K562 (cell line): ENCODE data around the gene SOX18. TPM values are rescaled to one million over a fixed set of nuclear protein-coding genes. Genes with fewer than 3 reads are reported as not detected.

Experiments used
- ARID3B ChIP-seq: fragments of 250-450 bp; sonication (Bioruptor Pico); IDR thresholded peaks from 2 replicates; pipeline ENCODE4 v1.4.0; 2020; ENCODE audit warnings: borderline replicate concordance
- ARID4B ChIP-seq: sonication (generic); formaldehyde crosslinking; IDR thresholded peaks from 2 replicates; pipeline ENCODE4 v1.8.0; 2022; ENCODE audit warnings: mild to moderate bottlenecking, missing genetic modification reagents
- BRCA1 ChIP-seq, 2 experiments: fragments of 450-650 bp in 1 of 2; sonication (generic) in 1 of 2; formaldehyde crosslinking in 1 of 2; IDR thresholded peaks; 2 replicates each; pipeline versions ENCODE4 v1.5.0 to v1.6.1; 2017 to 2020; ENCODE audit warnings: mild to moderate bottlenecking in 1 of 2, missing genetic modification reagents in 1 of 2
- CBFA2T2 ChIP-seq: fragments of 450-650 bp; conservative IDR thresholded peaks from 2 replicates; pipeline ENCODE4 v1.6.1; 2017; ENCODE audit warnings: mild to moderate bottlenecking
- CHCHD3 ChIP-seq: fragments of 250-450 bp; sonication (Bioruptor Pico); IDR thresholded peaks from 2 replicates; pipeline ENCODE4 v2.1.2; 2022; ENCODE audit warnings: mild to moderate bottlenecking
- FOXK1 ChIP-seq: sonication (generic); formaldehyde crosslinking; IDR thresholded peaks from 2 replicates; pipeline ENCODE4 v1.8.0; 2022; ENCODE audit warnings: missing genetic modification reagents, mild to moderate bottlenecking, borderline replicate concordance
- GABPB1 ChIP-seq: sonication (generic); formaldehyde crosslinking; IDR thresholded peaks from 2 replicates; pipeline ENCODE4 v1.8.0; 2022; ENCODE audit warnings: mild to moderate bottlenecking, missing genetic modification reagents
- KLF1 ChIP-seq: fragments of 450-650 bp; IDR thresholded peaks from 2 replicates; pipeline ENCODE4 v1.6.1; 2016; ENCODE audit warnings: missing genetic modification characterization, missing compliant biosample characterization
- NKRF ChIP-seq: fragments of 450-650 bp; IDR thresholded peaks from 2 replicates; pipeline ENCODE4 v1.6.1; 2016; ENCODE audit warnings: borderline replicate concordance
- PCBP2 ChIP-seq: fragments of 200-400 bp; formaldehyde crosslinking; IDR thresholded peaks from 2 replicates; pipeline ENCODE4 v1.6.1; 2018; ENCODE audit warnings: low read length, low read depth, mild to moderate bottlenecking, moderate library complexity; ENCODE audit not compliant: poor library complexity, severe bottlenecking
- PRDM10 ChIP-seq: fragments of 450-650 bp; IDR thresholded peaks from 2 replicates; pipeline ENCODE4 v1.6.1; 2018; ENCODE audit not compliant: partially characterized antibody
- PRMT5 ChIP-seq: sonication (generic); formaldehyde crosslinking; IDR thresholded peaks from 2 replicates; pipeline ENCODE4 v1.5.0; 2020; ENCODE audit warnings: missing genetic modification reagents
- RAD51 ChIP-seq: fragments of 450-650 bp; IDR thresholded peaks from 2 replicates; pipeline ENCODE4 v1.7.1; 2016; ENCODE audit warnings: low read depth, mild to moderate bottlenecking, borderline replicate concordance
- ZFP1 ChIP-seq: fragments of 450-650 bp; formaldehyde crosslinking; IDR thresholded peaks from 2 replicates; pipeline ENCODE4 v1.4.0; 2020; ENCODE audit warnings: mild to moderate bottlenecking, mixed read lengths
- ZNF79 ChIP-seq: fragments of 250-450 bp; sonication (Bioruptor Pico); IDR thresholded peaks from 2 replicates; pipeline ENCODE4 v1.4.0; 2020; ENCODE audit warnings: low read depth, mild to moderate bottlenecking, moderate library complexity
- polyA plus RNA-seq, 8 experiments: library from polyadenylated mRNA; depleted of rRNA in 4 of 8; stranded (reverse) in 5 of 8; unstranded in 3 of 8; fragments of >200 nt; fragmentation: Nextera tagmentation in 2 of 8; fragmentation: Illumina TruSeq in 1 of 8; extraction: Ambion mirVana in 2 of 8; extraction: Trizol in 1 of 8; gene quantifications; 2 replicates each; pipeline versions ENCODE4 v1.2.1 to v1.2.3, GENCODE V29; 2011 to 2014; ENCODE audit warnings: inconsistent platforms in 1 of 8, missing spikeins in 1 of 8
- total RNA-seq, 7 experiments: library from RNA; depleted of rRNA in 6 of 7; stranded (reverse); fragments of >200 nt in 6 of 7; fragmentation: Illumina TruSeq in 2 of 7; extraction: Trizol in 2 of 7; gene quantifications; 2 replicates each; pipeline versions ENCODE4 v1.2.1 to v1.2.3, GENCODE V29; 2011 to 2021; ENCODE audit warnings: low replicate concordance in 1 of 7

SOX18 gene
- total and polyA plus RNA-seq, 9 of the 15 experiments (the other 6 are each of a cell fraction or from before 2014, with no cell fraction given), result 0.15 to 19.8 (median 0.33) TPM

GRCh38 chr20:64062596-64063388, 13.4 kb upstream of the SOX18 start, which contains the start of gene TCEA2 (continued):
- no peak for TF ChIP-seq PRDM10
- TF ChIP-seq BRCA1 (IDR thresholded peaks at IDR 0.05), result no peak
- no peak for TF ChIP-seq BRCA1 (CRISPR knock-in tag; IDR thresholded peaks at IDR 0.05)
- no peak; the same call in 1 of the 2 replicates for TF ChIP-seq ARID3B (CRISPR knock-in tag)
- no peak for TF ChIP-seq RAD51
- TF ChIP-seq FOXK1 (CRISPR knock-in tag), result no peak
- no peak for TF ChIP-seq PCBP2
- peak; percentile 64; the same call in 1 of the 2 replicates for TF ChIP-seq KLF1
- no peak for TF ChIP-seq CHCHD3 (CRISPR knock-in tag)
- TF ChIP-seq GABPB1 (CRISPR knock-in tag), result peak; percentile 85
- no peak for TF ChIP-seq ZNF79 (CRISPR knock-in tag)
- no peak for TF ChIP-seq CBFA2T2
- TF ChIP-seq NKRF, result no peak
- no peak for TF ChIP-seq PRMT5 (CRISPR knock-in tag)
- no peak for TF ChIP-seq ARID4B (CRISPR knock-in tag)
- 0 out of 2 replicates have a peak, but pooled peaks have one; percentile 48 for TF ChIP-seq ZFP1 (CRISPR knock-in tag)
